H9 (cell line): ENCODE data around the gene CLIP4. TPM values are rescaled to one million over a fixed set of nuclear protein-coding genes. Genes with fewer than 3 reads are reported as not detected.

Experiments used
- DNase-seq: peaks from one replicate; pipeline ENCODE4 v3.0.0-alpha.2; 2017
- H2AFZ ChIP-seq: one replicate; pipeline ENCODE4 v1.6.1; 2013; ENCODE audit warnings: mild to moderate bottlenecking, low read length, control low read depth, moderate library complexity
- H2AK5ac ChIP-seq: 2 replicates; pipeline ENCODE4 v1.6.1; 2013; ENCODE audit warnings: low read length, control low read depth, mixed read lengths; ENCODE audit not compliant: insufficient read length
- H2BK120ac ChIP-seq: one replicate; pipeline ENCODE4 v1.6.1; 2013; ENCODE audit warnings: low read depth, mild to moderate bottlenecking, low read length, control low read depth, inconsistent platforms; ENCODE audit not compliant: poor library complexity, severe bottlenecking
- H2BK12ac ChIP-seq: 2 replicates; pipeline ENCODE4 v1.6.1; 2013; ENCODE audit warnings: low read length, control low read depth, mixed read lengths, low read depth; ENCODE audit not compliant: insufficient read length
- H2BK15ac ChIP-seq: 2 replicates; pipeline ENCODE4 v1.6.1; 2013; ENCODE audit warnings: low read depth, low read length, control low read depth
- H2BK20ac ChIP-seq: one replicate; pipeline ENCODE4 v1.6.1; 2013; ENCODE audit warnings: low read depth, mild to moderate bottlenecking, low read length, control low read depth, inconsistent platforms; ENCODE audit not compliant: poor library complexity, severe bottlenecking
- H2BK5ac ChIP-seq: 2 replicates; pipeline ENCODE4 v1.6.1; 2013; ENCODE audit warnings: low read length, control low read depth, mixed read lengths; ENCODE audit not compliant: insufficient read length
- H3K14ac ChIP-seq: 2 replicates; pipeline ENCODE4 v1.6.1; 2013; ENCODE audit warnings: low read length, control low read depth; ENCODE audit not compliant: insufficient read depth
- H3K18ac ChIP-seq: 2 replicates; pipeline ENCODE4 v1.6.1; 2013; ENCODE audit warnings: low read depth, mild to moderate bottlenecking, mixed read lengths, low read length, control low read depth; ENCODE audit not compliant: insufficient read length
- H3K23ac ChIP-seq: 2 replicates; pipeline ENCODE4 v1.6.1; 2013; ENCODE audit warnings: low read length, control low read depth, mixed read lengths, low read depth; ENCODE audit not compliant: insufficient read length
- H3K23me2 ChIP-seq: 2 replicates; pipeline ENCODE4 v1.6.1; 2013; ENCODE audit warnings: low read depth, mild to moderate bottlenecking, mixed read lengths, low read length, control low read depth; ENCODE audit not compliant: insufficient read length, poor library complexity, severe bottlenecking
- H3K27ac ChIP-seq: 2 replicates; pipeline ENCODE4 v1.5.1; 2013; ENCODE audit warnings: low read length, control low read depth, mixed read lengths, low read depth; ENCODE audit not compliant: insufficient read length
- H3K27me3 ChIP-seq: 2 replicates; pipeline ENCODE4 v1.6.1; 2013; ENCODE audit warnings: low read length, control low read depth, inconsistent platforms; ENCODE audit not compliant: insufficient read depth
- H3K4ac ChIP-seq: 2 replicates; pipeline ENCODE4 v1.6.1; 2013; ENCODE audit warnings: low read depth, mild to moderate bottlenecking, control low read depth, inconsistent platforms, low read length, moderate library complexity
- H3K4me1 ChIP-seq: 2 replicates; pipeline ENCODE4 v1.6.1; 2013; ENCODE audit warnings: low read length, control low read depth, inconsistent platforms; ENCODE audit not compliant: insufficient read depth
- H3K4me2 ChIP-seq: 2 replicates; pipeline ENCODE4 v1.6.1; 2013; ENCODE audit warnings: low read length, control low read depth, mixed read lengths; ENCODE audit not compliant: insufficient read length, insufficient read depth
- H3K56ac ChIP-seq: 2 replicates; pipeline ENCODE4 v1.6.1; 2013; ENCODE audit warnings: low read depth, mild to moderate bottlenecking, mixed read lengths, low read length, control low read depth; ENCODE audit not compliant: insufficient read length
- H3K79me1 ChIP-seq: 2 replicates; pipeline ENCODE4 v1.6.1; 2013; ENCODE audit warnings: low read depth, mild to moderate bottlenecking, moderate library complexity, low read length, control low read depth, inconsistent platforms; ENCODE audit not compliant: insufficient read depth, poor library complexity, severe bottlenecking
- H3K79me2 ChIP-seq: 2 replicates; pipeline ENCODE4 v1.6.1; 2013; ENCODE audit warnings: low read length, control low read depth, inconsistent platforms; ENCODE audit not compliant: insufficient read depth
- H3K9ac ChIP-seq: 2 replicates; pipeline ENCODE4 v1.6.1; 2013; ENCODE audit warnings: low read length, control low read depth, mixed read lengths; ENCODE audit not compliant: insufficient read length; ENCODE audit errors: extremely low read depth
- H3K9me3 ChIP-seq: one replicate; pipeline ENCODE4 v1.6.1; 2013; ENCODE audit warnings: low read depth, low read length, inconsistent platforms; ENCODE audit not compliant: control insufficient read depth
- H3T11ph ChIP-seq: one replicate; pipeline ENCODE4 v1.6.1; 2013; ENCODE audit warnings: mild to moderate bottlenecking, low read length, control low read depth, inconsistent platforms
- H4K20me1 ChIP-seq: one replicate; pipeline ENCODE4 v1.6.1; 2013; ENCODE audit not compliant: control insufficient read depth, insufficient read length, insufficient read depth
- H4K5ac ChIP-seq: 2 replicates; pipeline ENCODE4 v1.6.1; 2013; ENCODE audit warnings: low read depth, mild to moderate bottlenecking, mixed read lengths, low read length, control low read depth; ENCODE audit not compliant: insufficient read length
- H4K8ac ChIP-seq: replicated peaks from 2 replicates; pipeline ENCODE4 v1.6.1; 2013; ENCODE audit warnings: low read length, control low read depth, mixed read lengths, low read depth; ENCODE audit not compliant: insufficient read length
- H4K91ac ChIP-seq: 2 replicates; pipeline ENCODE4 v1.6.1; 2013; ENCODE audit warnings: low read depth, mild to moderate bottlenecking, moderate library complexity, mixed read lengths, low read length, control low read depth; ENCODE audit not compliant: insufficient read length
- H3K27ac Mint-ChIP-seq, 3 experiments: 2 replicates in 2 of 3; 3 replicates in 1 of 3; pipeline ENCODE4 v1.8.0; 2020 to 2021; ENCODE audit warnings: mixed read lengths in 3 of 3, mild to moderate bottlenecking in 1 of 3, moderate library complexity in 1 of 3
- H3K27me3 Mint-ChIP-seq: 2 replicates; pipeline ENCODE4 v1.8.0; 2021; ENCODE audit warnings: low read depth, mild to moderate bottlenecking, moderate library complexity, mixed read lengths
- H3K36me3 Mint-ChIP-seq, 3 experiments: 2 replicates in 2 of 3; 3 replicates in 1 of 3; pipeline ENCODE4 v1.8.0; 2020 to 2021; ENCODE audit warnings: low read depth in 3 of 3, mixed read lengths in 3 of 3; ENCODE audit not compliant: insufficient read depth in 1 of 3
- H3K4me1 Mint-ChIP-seq, 2 experiments: 2 replicates each; pipeline ENCODE4 v1.8.0; 2020; ENCODE audit warnings: mixed read lengths in 2 of 2
- H3K4me3 Mint-ChIP-seq, 2 experiments: 2 replicates in 1 of 2; 3 replicates in 1 of 2; pipeline ENCODE4 v1.8.0; 2020 to 2021; ENCODE audit warnings: mild to moderate bottlenecking in 2 of 2, mixed read lengths in 2 of 2, moderate library complexity in 1 of 2
- H3K9me3 Mint-ChIP-seq, 2 experiments: 2 replicates in 1 of 2; 3 replicates in 1 of 2; pipeline ENCODE4 v1.8.0; 2020; ENCODE audit warnings: mild to moderate bottlenecking in 2 of 2, mixed read lengths in 2 of 2, moderate library complexity in 1 of 2
- whole genome bisulfite sequencing: extraction: QIAGEN DNeasy Blood & Tissue Kit; methylation state at CpG from one replicate; pipeline ENCODE4 v1.1.7; 2013; ENCODE audit warnings: missing lambda C conversion rate, low lambda C conversion rate, mixed read lengths; ENCODE audit not compliant: insufficient read length; ENCODE audit errors: extremely low coverage; 5-methylcytosine and 5-hydroxymethylcytosine counted together
- total RNA-seq: library from RNA; stranded (reverse); gene quantifications from 2 replicates; pipeline ENCODE4 v1.2.1, GENCODE V29; 2021
- TF ChIP-seq, protein P1 (sequence below): fragments of 200-600 bp; sonication (generic); conservative IDR thresholded peaks from 3 replicates; pipeline ENCODE4 v1.8.0; 2021; ENCODE audit warnings: antibody characterized with exemption, mild to moderate bottlenecking

Gene CLIP4
- total RNA-seq, 1 experiment from 2014 or later = 0.66 TPM

DNA sequence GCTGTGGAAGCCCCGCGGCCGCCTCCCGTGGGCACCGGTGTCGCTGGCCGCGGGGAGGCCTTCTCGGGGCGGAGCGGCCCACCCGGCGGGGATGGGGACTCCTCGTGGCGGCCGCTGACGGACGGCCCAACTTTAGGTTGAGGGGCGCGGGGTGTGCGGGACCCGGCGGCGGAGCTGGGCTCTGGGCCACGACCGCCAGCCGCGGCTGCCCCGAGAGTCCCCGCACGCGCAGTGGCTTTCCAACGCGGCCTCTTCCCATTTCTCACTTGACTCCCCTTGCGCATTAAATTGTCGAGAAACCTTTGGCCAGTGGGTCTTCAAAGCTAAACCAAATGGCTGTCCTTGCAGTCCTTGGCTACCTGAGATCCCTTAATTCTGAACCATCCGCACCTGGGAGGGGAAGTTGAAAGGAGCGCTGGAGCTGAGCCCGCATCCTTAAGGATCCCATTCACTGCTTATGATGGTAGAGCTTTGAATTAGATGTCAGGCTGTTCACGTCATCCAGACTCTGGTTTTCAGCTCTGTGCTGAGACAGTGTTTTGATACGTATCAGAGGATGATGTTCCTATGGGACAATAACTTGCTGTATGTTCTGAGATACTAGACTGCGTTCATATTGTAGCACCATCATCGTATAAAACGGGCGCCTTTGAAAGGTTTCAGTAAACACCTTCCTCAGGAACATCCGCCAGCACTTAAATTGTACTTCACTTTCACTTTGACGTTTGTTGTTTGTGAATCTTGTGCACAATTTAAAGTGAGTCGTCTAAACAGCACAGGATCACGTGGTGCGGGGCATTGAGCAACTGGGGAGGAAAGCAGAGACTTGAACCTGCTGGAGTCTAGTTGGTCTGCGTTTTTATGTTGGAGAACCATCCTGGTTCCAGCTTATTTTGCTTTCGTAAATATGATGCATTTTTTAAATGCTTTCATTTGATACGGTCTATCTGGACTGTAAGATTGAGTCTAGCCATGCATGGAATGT is 874 bp downstream of the CLIP4 start:
- no peak overlapping the region for H3K18ac ChIP-seq
- H2BK120ac ChIP-seq = no peak overlapping the region
- H2BK20ac ChIP-seq = no peak overlapping the region
- no peak overlapping the region for H3K23ac ChIP-seq
- no peak overlapping the region for H3K4ac ChIP-seq
- H3T11ph ChIP-seq = no peak overlapping the region
- no CpG with 5 or more reads among the region's 53 CpGs for WGBS
- no peaks in the 10 kb centered on the region for H3K79me1 ChIP-seq
- no peaks in the 10 kb centered on the region; a peak in 1 of 5 replicates for H3K9me3 Mint-ChIP-seq
- H3K23me2 ChIP-seq = peaks cover 4% of the 10 kb centered on the region
- no peak overlapping the region for H4K8ac ChIP-seq
- H2AFZ ChIP-seq = peak overlapping the region; percentile 52
- H3K4me3 Mint-ChIP-seq = peak overlapping the region; percentile 74 to 86
- peaks cover 3 to 9% of the 10 kb centered on the region in 2 experiments for H3K4me1 Mint-ChIP-seq
- no peaks in the 10 kb centered on the region for H3K9me3 ChIP-seq
- H2BK15ac ChIP-seq = no peak overlapping the region
- peaks cover 87% of the 10 kb centered on the region for H3K27me3 Mint-ChIP-seq
- no peak overlapping the region for H2BK5ac ChIP-seq
- no peak overlapping the region for H3K56ac ChIP-seq
- H2BK12ac ChIP-seq = no peak overlapping the region
- no peak overlapping the region for H3K14ac ChIP-seq
- no peak overlapping the region for H4K91ac ChIP-seq
- H3K79me2 ChIP-seq = no peaks in the 10 kb centered on the region
- no peaks in the 10 kb centered on the region for H4K20me1 ChIP-seq
- peak; percentile 37 for DNase-seq
- no peaks in the 10 kb centered on the region for H3K36me3 Mint-ChIP-seq
- no peak overlapping the region for H4K5ac ChIP-seq
- peaks cover 31% of the 10 kb centered on the region; the same call in 1 of the 2 replicates for H3K27me3 ChIP-seq
- no peak overlapping the region for H3K27ac Mint-ChIP-seq
- H3K9ac ChIP-seq = no peak overlapping the region
- H3K27ac ChIP-seq = no peak overlapping the region
- TF ChIP-seq, protein P1, sequence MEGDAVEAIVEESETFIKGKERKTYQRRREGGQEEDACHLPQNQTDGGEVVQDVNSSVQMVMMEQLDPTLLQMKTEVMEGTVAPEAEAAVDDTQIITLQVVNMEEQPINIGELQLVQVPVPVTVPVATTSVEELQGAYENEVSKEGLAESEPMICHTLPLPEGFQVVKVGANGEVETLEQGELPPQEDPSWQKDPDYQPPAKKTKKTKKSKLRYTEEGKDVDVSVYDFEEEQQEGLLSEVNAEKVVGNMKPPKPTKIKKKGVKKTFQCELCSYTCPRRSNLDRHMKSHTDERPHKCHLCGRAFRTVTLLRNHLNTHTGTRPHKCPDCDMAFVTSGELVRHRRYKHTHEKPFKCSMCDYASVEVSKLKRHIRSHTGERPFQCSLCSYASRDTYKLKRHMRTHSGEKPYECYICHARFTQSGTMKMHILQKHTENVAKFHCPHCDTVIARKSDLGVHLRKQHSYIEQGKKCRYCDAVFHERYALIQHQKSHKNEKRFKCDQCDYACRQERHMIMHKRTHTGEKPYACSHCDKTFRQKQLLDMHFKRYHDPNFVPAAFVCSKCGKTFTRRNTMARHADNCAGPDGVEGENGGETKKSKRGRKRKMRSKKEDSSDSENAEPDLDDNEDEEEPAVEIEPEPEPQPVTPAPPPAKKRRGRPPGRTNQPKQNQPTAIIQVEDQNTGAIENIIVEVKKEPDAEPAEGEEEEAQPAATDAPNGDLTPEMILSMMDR = no peak
- H2AK5ac ChIP-seq = no peak overlapping the region
- no peaks in the 10 kb centered on the region for H3K4me1 ChIP-seq
- H3K4me2 ChIP-seq = peak overlapping the region; percentile 89
